Thyroid gland (tissue), 4 donors: ENCODE results near the gene OGFR.

Source experiments
- POLR2A ChIP-seq, 2 donors: fragments of 450-650 bp; IDR thresholded peaks; one replicate each; pipeline ENCODE4 v1.6.1; 2017; ENCODE audit warnings: antibody characterized with exemption in 2 of 2, mild to moderate bottlenecking in 2 of 2, moderate library complexity in 1 of 2
- TF ChIP-seq, protein P1 (sequence below), 6 experiments: fragments of 200-600 bp in 3 of 6; fragments of 450-650 bp in 3 of 6; sonication (generic) in 3 of 6; IDR thresholded peaks; one replicate each; pipeline ENCODE4 v1.5.1; 2016 to 2019; ENCODE audit warnings: antibody characterized with exemption in 6 of 6, mild to moderate bottlenecking in 2 of 6, inconsistent platforms in 1 of 6, moderate library complexity in 1 of 6

DNA sequence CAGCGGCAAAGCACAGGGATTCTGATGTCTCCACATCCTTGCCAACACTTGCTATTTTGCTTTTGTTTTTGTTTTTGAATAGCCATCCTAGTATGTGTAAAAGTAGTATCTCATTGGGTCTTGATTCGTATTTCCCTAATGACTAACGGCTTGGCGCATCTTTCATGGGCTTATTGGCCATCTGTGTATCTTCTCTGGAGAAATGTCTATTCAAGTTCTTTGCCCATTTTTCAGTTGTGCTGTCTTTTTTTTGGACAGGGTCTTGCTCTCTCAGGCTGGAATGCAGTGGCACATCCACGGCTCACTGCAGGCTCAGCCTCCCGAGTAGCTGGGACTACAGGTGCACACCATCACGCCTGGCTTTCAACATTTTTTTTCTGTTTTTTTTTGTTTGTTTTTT is 39.5 kb downstream of the OGFR start:
- no peak for TF ChIP-seq POLR2A (IDR thresholded peaks at IDR 0.05)
- TF ChIP-seq, protein P1, sequence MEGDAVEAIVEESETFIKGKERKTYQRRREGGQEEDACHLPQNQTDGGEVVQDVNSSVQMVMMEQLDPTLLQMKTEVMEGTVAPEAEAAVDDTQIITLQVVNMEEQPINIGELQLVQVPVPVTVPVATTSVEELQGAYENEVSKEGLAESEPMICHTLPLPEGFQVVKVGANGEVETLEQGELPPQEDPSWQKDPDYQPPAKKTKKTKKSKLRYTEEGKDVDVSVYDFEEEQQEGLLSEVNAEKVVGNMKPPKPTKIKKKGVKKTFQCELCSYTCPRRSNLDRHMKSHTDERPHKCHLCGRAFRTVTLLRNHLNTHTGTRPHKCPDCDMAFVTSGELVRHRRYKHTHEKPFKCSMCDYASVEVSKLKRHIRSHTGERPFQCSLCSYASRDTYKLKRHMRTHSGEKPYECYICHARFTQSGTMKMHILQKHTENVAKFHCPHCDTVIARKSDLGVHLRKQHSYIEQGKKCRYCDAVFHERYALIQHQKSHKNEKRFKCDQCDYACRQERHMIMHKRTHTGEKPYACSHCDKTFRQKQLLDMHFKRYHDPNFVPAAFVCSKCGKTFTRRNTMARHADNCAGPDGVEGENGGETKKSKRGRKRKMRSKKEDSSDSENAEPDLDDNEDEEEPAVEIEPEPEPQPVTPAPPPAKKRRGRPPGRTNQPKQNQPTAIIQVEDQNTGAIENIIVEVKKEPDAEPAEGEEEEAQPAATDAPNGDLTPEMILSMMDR (IDR thresholded peaks at IDR 0.05), result no peak
